ENCODE data around the gene ZBTB24.

Gene ZBTB24

GRCh38 chr6:109420751-109421150 is 62.3 kb downstream of the ZBTB24 start:
- no peak for DNase-seq (ENCODE audit: low read depth)

GRCh38 chr6:109417646-109418045 is 65.4 kb downstream of the ZBTB24 start:
- no peak for DNase-seq (ENCODE audit: low read depth)
